Measurements from ENCODE around the gene ZNF185.

DNA sequence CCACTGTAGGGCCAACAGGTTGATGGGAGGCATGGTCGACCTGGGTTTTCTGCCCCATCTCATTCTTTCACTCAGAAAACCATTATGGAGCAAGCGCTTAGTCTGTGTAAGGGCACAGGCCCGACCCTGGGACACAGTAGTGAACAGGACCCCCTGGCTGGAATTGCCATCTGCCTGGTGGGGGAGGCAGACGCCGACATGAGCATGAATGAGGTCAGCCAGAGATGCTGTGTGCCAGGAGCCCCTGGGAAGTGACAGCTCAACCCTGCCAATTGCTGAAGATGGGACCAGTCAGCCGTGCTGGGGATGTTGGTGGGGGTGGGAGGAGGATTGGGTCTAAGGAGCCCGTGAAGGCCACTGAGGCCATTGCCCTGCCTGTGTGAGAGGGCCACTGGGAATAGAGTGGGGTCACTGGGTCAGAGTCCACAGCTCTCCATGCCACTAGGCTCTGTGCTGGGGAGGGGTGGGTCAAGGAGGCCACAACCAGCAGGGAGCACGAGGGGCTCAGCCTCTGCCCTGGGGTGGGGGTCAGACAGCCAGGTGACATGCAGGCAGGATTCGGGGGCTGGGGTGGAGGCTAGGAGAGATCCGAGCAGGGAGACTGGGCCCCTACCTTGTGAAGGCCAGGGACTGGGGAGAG lies 31.0 kb downstream of the ZNF185 start:
- TF ChIP-seq, protein P1, sequence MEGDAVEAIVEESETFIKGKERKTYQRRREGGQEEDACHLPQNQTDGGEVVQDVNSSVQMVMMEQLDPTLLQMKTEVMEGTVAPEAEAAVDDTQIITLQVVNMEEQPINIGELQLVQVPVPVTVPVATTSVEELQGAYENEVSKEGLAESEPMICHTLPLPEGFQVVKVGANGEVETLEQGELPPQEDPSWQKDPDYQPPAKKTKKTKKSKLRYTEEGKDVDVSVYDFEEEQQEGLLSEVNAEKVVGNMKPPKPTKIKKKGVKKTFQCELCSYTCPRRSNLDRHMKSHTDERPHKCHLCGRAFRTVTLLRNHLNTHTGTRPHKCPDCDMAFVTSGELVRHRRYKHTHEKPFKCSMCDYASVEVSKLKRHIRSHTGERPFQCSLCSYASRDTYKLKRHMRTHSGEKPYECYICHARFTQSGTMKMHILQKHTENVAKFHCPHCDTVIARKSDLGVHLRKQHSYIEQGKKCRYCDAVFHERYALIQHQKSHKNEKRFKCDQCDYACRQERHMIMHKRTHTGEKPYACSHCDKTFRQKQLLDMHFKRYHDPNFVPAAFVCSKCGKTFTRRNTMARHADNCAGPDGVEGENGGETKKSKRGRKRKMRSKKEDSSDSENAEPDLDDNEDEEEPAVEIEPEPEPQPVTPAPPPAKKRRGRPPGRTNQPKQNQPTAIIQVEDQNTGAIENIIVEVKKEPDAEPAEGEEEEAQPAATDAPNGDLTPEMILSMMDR (IDR thresholded peaks at IDR 0.05; ENCODE audit: low read length) = no peak
- no peak for TF ChIP-seq EZH2 (optimal IDR thresholded peaks at IDR 0.05; ENCODE audit: low read depth, low read length)

Data from MM.1S (cell line).